Astrocyte of the spinal cord (primary cell): Measurements from ENCODE around the gene INPP5B.

Experiments
- DNase-seq: peaks from one replicate; pipeline ENCODE4 v3.0.0; 2011; ENCODE audit warnings: low read depth, low spot score
- H3K4me3 ChIP-seq: 2 replicates; pipeline ENCODE4 v1.5.1; 2011; ENCODE audit warnings: low read depth, mild to moderate bottlenecking, low read length, moderate library complexity
- in situ Hi-C: cut with HindIII; loops from 2 replicates; pipeline ENCODE4 v1.10.0; 2017; ENCODE audit warnings: low sequenced_read_pairs
- TF ChIP-seq, protein P1 (sequence below): IDR thresholded peaks from 2 replicates; pipeline ENCODE4 v1.5.1; 2012; ENCODE audit warnings: low read depth, mild to moderate bottlenecking, low read length, inconsistent platforms

Gene INPP5B

DNA sequence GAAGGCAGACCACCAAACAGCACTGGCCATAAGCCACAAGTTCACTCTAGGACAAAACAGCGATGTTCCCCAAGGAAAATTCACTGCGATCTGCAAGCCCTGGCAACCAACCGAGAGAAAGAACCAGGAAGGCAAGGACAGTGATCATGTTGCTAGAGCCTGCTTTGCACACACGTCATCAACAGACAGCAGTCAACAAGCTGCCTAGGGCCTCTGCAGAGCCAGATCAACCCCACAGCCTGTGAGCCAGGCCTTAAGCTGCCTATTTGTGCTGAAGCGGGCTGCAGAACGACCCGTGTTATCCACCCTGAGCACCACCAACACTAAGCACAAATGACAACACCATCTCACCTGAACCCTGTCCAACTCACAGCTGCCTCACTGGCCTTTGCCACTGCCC is 132.6 kb downstream of the INPP5B start:
- no peak overlapping the region for H3K4me3 ChIP-seq
- in situ Hi-C loops = no loop called here
- TF ChIP-seq, protein P1, sequence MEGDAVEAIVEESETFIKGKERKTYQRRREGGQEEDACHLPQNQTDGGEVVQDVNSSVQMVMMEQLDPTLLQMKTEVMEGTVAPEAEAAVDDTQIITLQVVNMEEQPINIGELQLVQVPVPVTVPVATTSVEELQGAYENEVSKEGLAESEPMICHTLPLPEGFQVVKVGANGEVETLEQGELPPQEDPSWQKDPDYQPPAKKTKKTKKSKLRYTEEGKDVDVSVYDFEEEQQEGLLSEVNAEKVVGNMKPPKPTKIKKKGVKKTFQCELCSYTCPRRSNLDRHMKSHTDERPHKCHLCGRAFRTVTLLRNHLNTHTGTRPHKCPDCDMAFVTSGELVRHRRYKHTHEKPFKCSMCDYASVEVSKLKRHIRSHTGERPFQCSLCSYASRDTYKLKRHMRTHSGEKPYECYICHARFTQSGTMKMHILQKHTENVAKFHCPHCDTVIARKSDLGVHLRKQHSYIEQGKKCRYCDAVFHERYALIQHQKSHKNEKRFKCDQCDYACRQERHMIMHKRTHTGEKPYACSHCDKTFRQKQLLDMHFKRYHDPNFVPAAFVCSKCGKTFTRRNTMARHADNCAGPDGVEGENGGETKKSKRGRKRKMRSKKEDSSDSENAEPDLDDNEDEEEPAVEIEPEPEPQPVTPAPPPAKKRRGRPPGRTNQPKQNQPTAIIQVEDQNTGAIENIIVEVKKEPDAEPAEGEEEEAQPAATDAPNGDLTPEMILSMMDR = no peak
- DNase-seq = no peak

DNA sequence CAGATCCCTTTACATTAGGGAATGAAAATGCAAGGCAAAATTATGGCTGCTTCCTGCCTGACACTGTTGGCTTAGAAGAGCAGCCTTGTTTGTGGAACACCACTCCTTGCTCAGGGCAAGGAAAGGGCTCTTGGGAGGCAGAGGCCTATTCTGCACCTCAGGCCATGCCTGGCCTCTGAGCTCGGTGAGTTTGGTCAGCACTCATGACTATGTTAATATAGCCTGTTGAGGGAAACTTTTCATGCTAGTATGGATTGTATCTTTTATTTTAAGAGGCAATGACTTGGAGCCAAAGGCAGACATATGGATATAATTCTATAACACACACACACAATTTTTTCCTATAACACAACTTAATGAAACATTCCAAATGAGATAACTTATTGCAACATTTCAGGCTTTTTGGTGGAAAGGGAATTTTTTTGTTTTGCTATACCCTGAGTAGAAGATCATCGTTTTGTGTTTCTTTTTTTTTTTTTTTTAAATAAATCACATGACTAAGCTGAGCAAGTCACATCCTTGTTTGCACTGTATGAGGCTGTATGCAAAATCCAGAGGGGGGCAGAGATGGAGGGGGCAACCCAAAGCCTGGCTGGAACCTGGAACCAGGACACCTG is 133.2 kb downstream of the INPP5B start:
- TF ChIP-seq, protein P1 = no peak
- in situ Hi-C loops = no loop called here
- DNase-seq = no peak
- no peak overlapping the region for H3K4me3 ChIP-seq

DNA sequence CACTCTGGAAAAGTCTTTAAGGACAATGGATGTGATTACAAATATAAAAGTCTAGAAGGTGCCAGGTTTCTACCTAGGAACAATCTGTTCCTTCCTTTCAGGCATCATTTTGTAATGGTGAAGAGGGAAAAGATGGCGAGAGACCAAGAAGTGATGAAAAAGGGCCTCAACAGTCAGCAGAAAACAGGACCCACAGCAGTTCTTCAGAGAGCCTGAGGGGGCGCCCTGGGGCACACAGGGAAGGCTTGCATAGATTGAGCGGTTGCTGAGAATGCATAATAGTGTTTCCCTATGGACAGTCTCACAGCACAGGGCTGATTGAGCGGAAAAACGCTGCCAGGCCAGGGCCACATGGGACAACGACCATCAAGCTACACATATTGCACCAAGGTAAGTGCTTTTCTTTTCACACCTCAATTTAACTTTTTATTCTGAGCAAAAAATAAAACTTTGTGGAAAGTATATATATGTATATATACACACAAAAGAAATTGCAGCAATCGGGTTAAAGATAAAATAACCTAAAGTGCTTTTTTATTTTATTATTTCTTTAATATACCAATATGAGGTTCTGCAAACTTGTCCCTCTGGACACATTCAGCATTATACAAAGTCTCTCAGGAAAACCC is 135.7 kb downstream of the INPP5B start:
- H3K4me3 ChIP-seq = no peak overlapping the region
- peak; percentile 78 for DNase-seq
- in situ Hi-C loops = no loop called here
- TF ChIP-seq, protein P1 = peak; percentile 96
